Neural cell (in vitro differentiated cells): ENCODE data around the gene MECP2. TPM values are rescaled to one million over a fixed set of nuclear protein-coding genes. Genes with fewer than 3 reads are reported as not detected.

Experiments
- H2AFZ ChIP-seq: fragments of 200-600, 300-800 bp; sonication (generic), shearing (Covaris generic); 2 replicates; pipeline ENCODE4 v1.6.0; 2014; ENCODE audit warnings: low read depth, mild to moderate bottlenecking, antibody characterized with exemption, low read length, moderate library complexity
- H3F3A ChIP-seq: fragments of 200-600 bp; shearing (Covaris generic); 2 replicates; pipeline ENCODE4 v1.6.1; 2016; ENCODE audit warnings: mild to moderate bottlenecking, moderate library complexity, mixed read lengths, antibody characterized with exemption, low read length; ENCODE audit not compliant: insufficient read depth, poor library complexity, severe bottlenecking
- H3K27ac ChIP-seq: fragments of 200-600, 300-800 bp; sonication (generic), shearing (Covaris generic); 2 replicates; pipeline ENCODE4 v1.5.1; 2014; ENCODE audit warnings: mild to moderate bottlenecking, low read length, moderate library complexity
- H3K27me3 ChIP-seq: fragments of 300-800, 200-600 bp; sonication (generic), shearing (Covaris generic); 2 replicates; pipeline ENCODE4 v1.6.0; 2014; ENCODE audit warnings: mild to moderate bottlenecking, low read depth, low read length, moderate library complexity; ENCODE audit not compliant: insufficient read depth
- H3K36me3 ChIP-seq: fragments of 300-800, 200-600 bp; sonication (generic), shearing (Covaris generic); 2 replicates; pipeline ENCODE4 v1.5.1; 2014; ENCODE audit warnings: mild to moderate bottlenecking, antibody characterized with exemption, low read length, moderate library complexity; ENCODE audit not compliant: insufficient read depth
- H3K4me2 ChIP-seq: fragments of 300-800, 200-600 bp; sonication (generic), shearing (Covaris generic); 2 replicates; pipeline ENCODE4 v1.6.0; 2014; ENCODE audit warnings: mild to moderate bottlenecking, low read length
- H3K4me3 ChIP-seq: fragments of 300-800, 200-600 bp; sonication (generic), shearing (Covaris generic); 2 replicates; pipeline ENCODE4 v1.5.1; 2014; ENCODE audit warnings: mild to moderate bottlenecking, low read length, moderate library complexity
- H3K79me2 ChIP-seq: fragments of 200-600 bp; shearing (Covaris generic); replicated peaks from 2 replicates; pipeline ENCODE4 v1.6.0; 2014; ENCODE audit warnings: mild to moderate bottlenecking, low read length, moderate library complexity; ENCODE audit not compliant: insufficient read depth
- H3K9ac ChIP-seq: fragments of 300-800, 200-600 bp; sonication (generic), shearing (Covaris generic); 2 replicates; pipeline ENCODE4 v1.6.1; 2016; ENCODE audit warnings: mild to moderate bottlenecking, low read length, mixed read lengths
- H3K9me2 ChIP-seq: fragments of 200-600 bp; shearing (Covaris generic); 2 replicates; pipeline ENCODE4 v1.6.1; 2016; ENCODE audit warnings: mild to moderate bottlenecking, low read length, mixed read lengths; ENCODE audit not compliant: insufficient read depth
- H3K9me3 ChIP-seq: fragments of 200-600, 300-800 bp; sonication (generic), shearing (Covaris generic); 2 replicates; pipeline ENCODE4 v1.6.1; 2016; ENCODE audit warnings: mild to moderate bottlenecking, mixed run types, low read length, moderate library complexity, mixed read lengths
- H4K20me1 ChIP-seq: fragments of 200-600 bp; shearing (Covaris generic); 2 replicates; pipeline ENCODE4 v1.6.1; 2016; ENCODE audit warnings: mild to moderate bottlenecking, mixed run types; ENCODE audit not compliant: insufficient read depth
- EP300 ChIP-seq: fragments of 450-650 bp; conservative IDR thresholded peaks from 2 replicates; pipeline ENCODE4 v1.6.1; 2014; ENCODE audit warnings: antibody characterized with exemption, mild to moderate bottlenecking, moderate library complexity; ENCODE audit not compliant: poor library complexity, severe bottlenecking
- EZH2 ChIP-seq: fragments of 200-600, 300-800 bp; shearing (Covaris generic), sonication (generic); IDR thresholded peaks from 2 replicates; pipeline ENCODE4 v1.6.1; 2014; ENCODE audit warnings: antibody characterized with exemption, low read length, borderline replicate concordance, mild to moderate bottlenecking; ENCODE audit not compliant: insufficient read depth, poor library complexity, severe bottlenecking
- MXI1 ChIP-seq: fragments of 450-650 bp; conservative IDR thresholded peaks from 2 replicates; pipeline ENCODE4 v1.6.1; 2014; ENCODE audit warnings: antibody characterized with exemption, mild to moderate bottlenecking; ENCODE audit not compliant: poor library complexity, severe bottlenecking
- POLR2AphosphoS5 ChIP-seq: IDR thresholded peaks from 2 replicates; pipeline ENCODE4 v1.6.1; 2012
- RAD21 ChIP-seq: fragments of 450-650 bp; conservative IDR thresholded peaks from 2 replicates; pipeline ENCODE4 v1.6.1; 2014; ENCODE audit warnings: antibody characterized with exemption, mild to moderate bottlenecking, moderate library complexity
- REST ChIP-seq: IDR thresholded peaks from 2 replicates; pipeline ENCODE4 v1.6.1; 2012; ENCODE audit warnings: borderline replicate concordance
- SMC3 ChIP-seq: fragments of 450-650 bp; conservative IDR thresholded peaks from 2 replicates; pipeline ENCODE4 v1.6.1; 2014; ENCODE audit warnings: antibody characterized with exemption, mild to moderate bottlenecking, moderate library complexity; ENCODE audit not compliant: poor library complexity
- TAF1 ChIP-seq: IDR thresholded peaks from 2 replicates; pipeline ENCODE4 v1.6.1; 2012; ENCODE audit warnings: low read depth
- polyA plus RNA-seq: library from polyadenylated mRNA; depleted of rRNA; stranded (reverse); fragments of >200 nt; gene quantifications from 2 replicates; pipeline ENCODE4 v1.2.3, GENCODE V29; 2014
- TF ChIP-seq, protein P1 (sequence below): fragments of 450-650 bp; IDR thresholded peaks from 2 replicates; pipeline ENCODE4 v1.5.1; 2014; ENCODE audit warnings: antibody characterized with exemption, mild to moderate bottlenecking, moderate library complexity; ENCODE audit not compliant: poor library complexity, severe bottlenecking

Gene MECP2
- polyA plus RNA-seq, 1 donor from 2014 or later = 14.5 TPM

- Histone ChIP-seq H3K27ac (no peak overlapping the region), H3K4me3 (no peak overlapping the region), H4K20me1 (no peaks in the 10 kb centered on the region), H3F3A (no peaks in the 10 kb centered on the region), H3K9me2 (no peaks in the 10 kb centered on the region), H3K4me2 (no peak overlapping the region), H3K27me3 (no peaks in the 10 kb centered on the region), H3K79me2 (no peaks in the 10 kb centered on the region), H3K9ac (no peak overlapping the region), H3K9me3 (no peaks in the 10 kb centered on the region), H3K36me3 (no peaks in the 10 kb centered on the region), H2AFZ (no peak overlapping the region)
- TF ChIP-seq, protein P1, sequence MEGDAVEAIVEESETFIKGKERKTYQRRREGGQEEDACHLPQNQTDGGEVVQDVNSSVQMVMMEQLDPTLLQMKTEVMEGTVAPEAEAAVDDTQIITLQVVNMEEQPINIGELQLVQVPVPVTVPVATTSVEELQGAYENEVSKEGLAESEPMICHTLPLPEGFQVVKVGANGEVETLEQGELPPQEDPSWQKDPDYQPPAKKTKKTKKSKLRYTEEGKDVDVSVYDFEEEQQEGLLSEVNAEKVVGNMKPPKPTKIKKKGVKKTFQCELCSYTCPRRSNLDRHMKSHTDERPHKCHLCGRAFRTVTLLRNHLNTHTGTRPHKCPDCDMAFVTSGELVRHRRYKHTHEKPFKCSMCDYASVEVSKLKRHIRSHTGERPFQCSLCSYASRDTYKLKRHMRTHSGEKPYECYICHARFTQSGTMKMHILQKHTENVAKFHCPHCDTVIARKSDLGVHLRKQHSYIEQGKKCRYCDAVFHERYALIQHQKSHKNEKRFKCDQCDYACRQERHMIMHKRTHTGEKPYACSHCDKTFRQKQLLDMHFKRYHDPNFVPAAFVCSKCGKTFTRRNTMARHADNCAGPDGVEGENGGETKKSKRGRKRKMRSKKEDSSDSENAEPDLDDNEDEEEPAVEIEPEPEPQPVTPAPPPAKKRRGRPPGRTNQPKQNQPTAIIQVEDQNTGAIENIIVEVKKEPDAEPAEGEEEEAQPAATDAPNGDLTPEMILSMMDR = no peak
- TF ChIP-seq MXI1 (no peak), EP300 (no peak), EZH2 (no peak), RAD21 (no peak), POLR2AphosphoS5 (no peak), REST (no peak), TAF1 (no peak), SMC3 (no peak)
Measured at GRCh38 chrX:154027986-154028385, 69.5 kb downstream of the MECP2 start.

- Histone ChIP-seq H4K20me1 (no peaks in the 10 kb centered on the region), H3K27ac (no peak overlapping the region), H3K9me2 (no peaks in the 10 kb centered on the region), H2AFZ (no peak overlapping the region), H3K27me3 (no peaks in the 10 kb centered on the region), H3K79me2 (no peaks in the 10 kb centered on the region), H3K9ac (no peak overlapping the region), H3K4me2 (no peak overlapping the region), H3K36me3 (no peaks in the 10 kb centered on the region), H3K4me3 (no peak overlapping the region), H3K9me3 (no peaks in the 10 kb centered on the region), H3F3A (no peaks in the 10 kb centered on the region)
- TF ChIP-seq SMC3 (no peak), REST (no peak), POLR2AphosphoS5 (no peak), MXI1 (no peak), RAD21 (no peak)
- TF ChIP-seq, protein P1 = no peak
Measured at GRCh38 chrX:154027022-154027402, 70.5 kb downstream of the MECP2 start.
